Smooth muscle cell (in vitro differentiated cells): ENCODE data around the gene PRXL2A. TPM values are rescaled to one million over a fixed set of nuclear protein-coding genes. Genes with fewer than 3 reads are reported as not detected.
A peak's percentile ranks its signal among the peaks of the same experiment; 100 is the strongest.

Experiments
- DNase-seq: peaks from one replicate; lab custom pipeline; 2025; ENCODE audit not compliant: unreplicated experiment; lab: John Stamatoyannopoulos, UW
- H2AFZ ChIP-seq: fragments of 200-600 bp; sonication (generic); 2 replicates; pipeline ENCODE4 v1.6.0; 2016; ENCODE audit warnings: antibody characterized with exemption, low read depth, mild to moderate bottlenecking
- H3F3A ChIP-seq: fragments of 200-600 bp; sonication (generic); 2 replicates; pipeline ENCODE4 v1.6.0; 2017; ENCODE audit warnings: antibody characterized with exemption, low read depth
- H3K27ac ChIP-seq: fragments of 200-600 bp; sonication (generic); 2 replicates; pipeline ENCODE4 v1.5.1; 2016; ENCODE audit warnings: low read depth, mild to moderate bottlenecking
- H3K27me3 ChIP-seq: fragments of 200-600 bp; sonication (generic); 2 replicates; pipeline ENCODE4 v1.6.1; 2016; ENCODE audit warnings: low read depth, mild to moderate bottlenecking
- H3K36me3 ChIP-seq: fragments of 200-600 bp; sonication (generic); 2 replicates; pipeline ENCODE4 v1.5.1; 2016; ENCODE audit warnings: low read depth
- H3K4me1 ChIP-seq: fragments of 200-600 bp; sonication (generic); 2 replicates; pipeline ENCODE4 v1.5.1; 2016; ENCODE audit warnings: low read depth
- H3K4me2 ChIP-seq: fragments of 200-600 bp; sonication (generic); 2 replicates; pipeline ENCODE4 v1.6.0; 2016; ENCODE audit warnings: mild to moderate bottlenecking
- H3K4me3 ChIP-seq: fragments of 200-600 bp; sonication (generic); 2 replicates; pipeline ENCODE4 v1.5.1; 2016; ENCODE audit warnings: mild to moderate bottlenecking
- H3K79me2 ChIP-seq: fragments of 200-600 bp; sonication (generic); 2 replicates; pipeline ENCODE4 v1.6.0; 2016; ENCODE audit warnings: low read depth, mild to moderate bottlenecking
- H3K9ac ChIP-seq: fragments of 200-600 bp; sonication (generic); 2 replicates; pipeline ENCODE4 v1.6.0; 2016; ENCODE audit warnings: low read depth
- H3K9me3 ChIP-seq: fragments of 200-600 bp; sonication (generic); replicated peaks from 2 replicates; pipeline ENCODE4 v1.5.1; 2016; ENCODE audit warnings: low read depth
- H4K20me1 ChIP-seq: fragments of 200-600 bp; sonication (generic); 2 replicates; pipeline ENCODE4 v1.6.0; 2016; ENCODE audit warnings: low read depth
- WGBS: methylation state at CpG from one replicate; pipeline ENCODE4 v1.1.7; 2016; ENCODE audit warnings: low lambda C conversion rate; 5-methylcytosine and 5-hydroxymethylcytosine counted together
- polyA plus RNA-seq: library from polyadenylated mRNA; unstranded; fragments of >200 nt; fragmentation: Nextera tagmentation; extraction: Ambion mirVana; gene quantifications from 2 replicates; pipeline ENCODE4 v1.2.1, GENCODE V29; 2016
- total RNA-seq: library from RNA; depleted of rRNA; stranded (reverse); fragments of >200 nt; gene quantifications from 2 replicates; pipeline ENCODE4 v1.2.3, GENCODE V29; 2014
- TF ChIP-seq, protein P1 (sequence below): fragments of 200-600 bp; sonication (generic); IDR thresholded peaks from 2 replicates; pipeline ENCODE4 v1.5.1; 2017; ENCODE audit warnings: borderline replicate concordance, mild to moderate bottlenecking, antibody characterized with exemption; ENCODE audit not compliant: insufficient read depth, poor library complexity, severe bottlenecking

The PRXL2A gene
- total and polyA plus RNA-seq, 2 experiments from 2014 or later: 28.8 to 80.0 TPM

GRCh38 chr10:80471001-80471400 lies 62.6 kb downstream of the PRXL2A start:
- peak overlapping the region; percentile 95 for H3K27ac ChIP-seq
- no peak for DNase-seq
- H3K9me3 ChIP-seq: no peaks in the 10 kb centered on the region
- H3K27me3 ChIP-seq: no peaks in the 10 kb centered on the region
- H3K36me3 ChIP-seq: no peaks in the 10 kb centered on the region
- H4K20me1 ChIP-seq: peaks cover 56% of the 10 kb centered on the region
- TF ChIP-seq, protein P1, sequence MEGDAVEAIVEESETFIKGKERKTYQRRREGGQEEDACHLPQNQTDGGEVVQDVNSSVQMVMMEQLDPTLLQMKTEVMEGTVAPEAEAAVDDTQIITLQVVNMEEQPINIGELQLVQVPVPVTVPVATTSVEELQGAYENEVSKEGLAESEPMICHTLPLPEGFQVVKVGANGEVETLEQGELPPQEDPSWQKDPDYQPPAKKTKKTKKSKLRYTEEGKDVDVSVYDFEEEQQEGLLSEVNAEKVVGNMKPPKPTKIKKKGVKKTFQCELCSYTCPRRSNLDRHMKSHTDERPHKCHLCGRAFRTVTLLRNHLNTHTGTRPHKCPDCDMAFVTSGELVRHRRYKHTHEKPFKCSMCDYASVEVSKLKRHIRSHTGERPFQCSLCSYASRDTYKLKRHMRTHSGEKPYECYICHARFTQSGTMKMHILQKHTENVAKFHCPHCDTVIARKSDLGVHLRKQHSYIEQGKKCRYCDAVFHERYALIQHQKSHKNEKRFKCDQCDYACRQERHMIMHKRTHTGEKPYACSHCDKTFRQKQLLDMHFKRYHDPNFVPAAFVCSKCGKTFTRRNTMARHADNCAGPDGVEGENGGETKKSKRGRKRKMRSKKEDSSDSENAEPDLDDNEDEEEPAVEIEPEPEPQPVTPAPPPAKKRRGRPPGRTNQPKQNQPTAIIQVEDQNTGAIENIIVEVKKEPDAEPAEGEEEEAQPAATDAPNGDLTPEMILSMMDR: no peak
- peaks cover 35% of the 10 kb centered on the region for H3K4me1 ChIP-seq
- no peak overlapping the region for H3K4me2 ChIP-seq
- H3K9ac ChIP-seq: peak overlapping the region; percentile 22
- H3F3A ChIP-seq: peaks cover 16% of the 10 kb centered on the region
- H3K4me3 ChIP-seq: no peak overlapping the region
- WGBS: 86% methylated on average over 3 of the region's 3 CpGs
- peaks cover 78% of the 10 kb centered on the region for H3K79me2 ChIP-seq
- no peak overlapping the region for H2AFZ ChIP-seq

- DNase-seq: no peak
- H3K4me3 ChIP-seq: no peak overlapping the region
- peak overlapping the region; percentile 95 for H3K27ac ChIP-seq
- H4K20me1 ChIP-seq: peaks cover 50% of the 10 kb centered on the region
- H3K79me2 ChIP-seq: peaks cover 77% of the 10 kb centered on the region
- no peaks in the 10 kb centered on the region for H3K36me3 ChIP-seq
- H3K4me2 ChIP-seq: no peak overlapping the region
- peak overlapping the region; percentile 14 for H3K9ac ChIP-seq
- TF ChIP-seq, protein P1: no peak
- no peaks in the 10 kb centered on the region for H3K27me3 ChIP-seq
- H3K4me1 ChIP-seq: peaks cover 33% of the 10 kb centered on the region
- WGBS: 82% methylated on average over 4 of the region's 4 CpGs
- H3F3A ChIP-seq: peaks cover 17% of the 10 kb centered on the region
- H2AFZ ChIP-seq: no peak overlapping the region
- no peaks in the 10 kb centered on the region for H3K9me3 ChIP-seq
Observed at GRCh38 chr10:80471715-80472233, 63.4 kb downstream of the PRXL2A start.

GRCh38 chr10:80472234-80473095 lies 64.1 kb downstream of the PRXL2A start:
- Histone ChIP-seq H3K36me3 (no peaks in the 10 kb centered on the region), H3K4me1 (peaks cover 33% of the 10 kb centered on the region), H3K4me3 (no peak overlapping the region), H3K27me3 (no peaks in the 10 kb centered on the region), H4K20me1 (peaks cover 43% of the 10 kb centered on the region), H3K4me2 (no peak overlapping the region), H3K27ac (peak overlapping the region; percentile 95), H3F3A (peaks cover 17% of the 10 kb centered on the region), H3K79me2 (peaks cover 72% of the 10 kb centered on the region), H3K9me3 (no peaks in the 10 kb centered on the region), H3K9ac (peak overlapping the region; percentile 14), H2AFZ (no peak overlapping the region)
- TF ChIP-seq, protein P1: no peak
- WGBS: 75% methylated on average over 9 of the region's 9 CpGs
- no peak for DNase-seq
